ENCODE data around the gene CNGB1.

Gene CNGB1

GRCh38 chr16:57951204-57951960, 19.5 kb downstream of the CNGB1 start:
- no peak for TF ChIP-seq CTCF (IDR thresholded peaks at IDR 0.05; ENCODE audit: low read depth, low read length)
- no peak overlapping the region for H3K4me3 ChIP-seq (ENCODE audit: low read depth, low read length)

- H3K4me3 ChIP-seq (ENCODE audit: low read depth, low read length): no peak overlapping the region
- TF ChIP-seq CTCF (IDR thresholded peaks at IDR 0.05; ENCODE audit: low read depth, low read length): no peak
Observed at GRCh38 chr16:57950382-57950781, 20.5 kb downstream of the CNGB1 start.

- H3K4me3 ChIP-seq (ENCODE audit: low read depth, low read length): no peak overlapping the region
- TF ChIP-seq CTCF (IDR thresholded peaks at IDR 0.05; ENCODE audit: low read depth, low read length): no peak
Observed at GRCh38 chr16:57949595-57950238, 21.2 kb downstream of the CNGB1 start.

- H3K4me3 ChIP-seq (ENCODE audit: low read depth, low read length): no peak overlapping the region
- no peak for TF ChIP-seq CTCF (IDR thresholded peaks at IDR 0.05; ENCODE audit: low read depth, low read length)
Observed at GRCh38 chr16:57949013-57949412, 21.9 kb downstream of the CNGB1 start.

GRCh38 chr16:57948027-57948426, 22.9 kb downstream of the CNGB1 start:
- no peak for TF ChIP-seq CTCF (IDR thresholded peaks at IDR 0.05; ENCODE audit: low read depth, low read length)

GRCh38 chr16:57947261-57947660, 23.7 kb downstream of the CNGB1 start:
- H3K4me3 ChIP-seq (ENCODE audit: low read depth, low read length): no peak overlapping the region
- no peak for TF ChIP-seq CTCF (IDR thresholded peaks at IDR 0.05; ENCODE audit: low read depth, low read length)

More at GRCh38 chr16:57948027-57948426, 22.9 kb downstream of the CNGB1 start:
- H3K4me3 ChIP-seq (ENCODE audit: low read depth, low read length): no peak overlapping the region

GRCh38 chr16:57946181-57946801, 24.6 kb downstream of the CNGB1 start:
- no peak; the same call in 1 of the 2 replicates for TF ChIP-seq CTCF (IDR thresholded peaks at IDR 0.05; ENCODE audit: low read depth, low read length)
- H3K4me3 ChIP-seq (ENCODE audit: low read depth, low read length): no peak overlapping the region

Data from WI38 (cell line).